Renal pelvis (tissue), 4 donors: ENCODE data around the gene LDHD. TPM values are rescaled to one million over a fixed set of nuclear protein-coding genes. Genes with fewer than 3 reads are reported as not detected.
"Not testable (repeated sequence)": the region's sequence is repeated elsewhere in the genome, so short reads cannot be mapped to it uniquely, and the experiment has no call there.

Experiments used
- DNase-seq: peaks from one replicate; pipeline ENCODE4 v3.0.0-alpha.2; 2013
- polyA plus RNA-seq, 3 donors: library from polyadenylated mRNA; unstranded; fragments of 120-200 nt; gene quantifications; one replicate each; pipeline ENCODE4 v1.2.1, GENCODE V29; 2013; ENCODE audit not compliant: insufficient read length in 3 of 3

The LDHD gene
- polyA plus RNA-seq, 3 donors = 8.4 to 9.4 (median 9.1) TPM

DNA sequence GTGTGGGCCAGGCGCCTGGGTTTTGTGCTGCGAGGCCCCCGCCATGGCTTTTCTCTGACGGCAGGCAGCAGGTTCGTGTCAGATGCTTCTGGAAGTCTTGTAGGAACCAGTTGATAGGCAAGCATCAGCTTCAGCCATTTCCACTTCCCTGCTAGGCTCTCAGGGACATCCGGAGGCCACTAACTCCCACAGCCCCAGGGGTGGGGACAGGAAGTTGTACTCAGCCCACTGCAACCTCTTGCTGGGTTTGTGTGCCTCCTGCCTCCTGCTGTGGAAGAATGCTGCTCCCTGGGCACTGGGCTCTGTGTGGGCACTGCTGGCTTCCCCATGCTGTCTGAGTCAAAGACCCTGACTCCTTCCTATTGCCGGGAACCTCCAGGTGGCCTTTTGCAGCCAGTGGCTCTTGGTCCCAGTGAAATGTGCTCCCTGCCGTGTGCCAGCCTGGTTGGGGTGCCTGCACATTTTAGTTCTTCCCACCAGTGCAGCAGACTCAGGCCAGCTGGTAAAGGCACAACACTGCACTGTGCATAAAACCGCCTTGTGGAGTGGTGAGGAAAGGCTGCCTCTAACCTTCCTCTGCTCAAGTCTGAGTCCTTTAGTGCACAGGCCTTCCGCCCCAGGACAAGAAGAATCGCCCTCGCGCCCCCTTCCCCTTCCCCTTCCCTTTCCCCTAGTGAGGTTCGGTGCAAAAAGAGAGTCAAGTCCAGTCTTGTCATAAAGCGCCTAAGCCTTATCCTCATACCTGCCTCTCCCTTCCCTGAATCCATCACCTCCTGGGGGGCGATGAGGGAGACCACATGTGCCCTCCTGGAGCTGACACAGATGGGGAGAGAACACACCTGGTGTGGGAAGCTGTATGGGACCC lies 16.6 kb downstream of the LDHD start:
- DNase-seq = no peak

DNA sequence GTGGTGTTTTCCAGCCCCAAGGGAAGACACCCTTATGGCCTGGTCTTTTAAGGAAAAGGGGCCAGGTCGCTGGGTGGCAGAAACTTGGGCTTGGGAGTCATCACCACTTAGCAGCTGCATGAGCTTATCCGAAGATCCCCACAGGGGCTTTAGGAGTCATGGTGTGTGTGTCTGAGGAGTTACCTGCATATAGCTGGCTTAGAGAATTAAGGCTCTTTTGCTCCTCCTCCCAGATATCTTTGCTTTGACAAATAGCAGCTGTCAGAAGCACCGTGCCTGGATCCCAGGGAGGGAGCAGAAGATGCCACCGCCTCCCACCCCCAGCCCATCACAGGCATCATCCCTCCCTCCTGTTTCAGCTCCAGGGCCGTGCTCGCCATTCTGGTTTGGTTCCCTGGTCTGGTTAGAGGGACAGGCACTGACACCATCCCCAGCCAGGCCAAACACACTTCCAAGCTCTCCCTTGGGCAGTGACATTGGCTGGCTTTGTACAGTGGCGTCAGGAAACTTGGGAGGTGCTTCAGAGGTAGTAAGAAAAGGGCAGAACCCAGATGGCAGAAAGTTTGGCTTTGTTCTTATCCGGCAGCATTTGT lies 17.4 kb downstream of the LDHD start:
- DNase-seq = no peak

DNA sequence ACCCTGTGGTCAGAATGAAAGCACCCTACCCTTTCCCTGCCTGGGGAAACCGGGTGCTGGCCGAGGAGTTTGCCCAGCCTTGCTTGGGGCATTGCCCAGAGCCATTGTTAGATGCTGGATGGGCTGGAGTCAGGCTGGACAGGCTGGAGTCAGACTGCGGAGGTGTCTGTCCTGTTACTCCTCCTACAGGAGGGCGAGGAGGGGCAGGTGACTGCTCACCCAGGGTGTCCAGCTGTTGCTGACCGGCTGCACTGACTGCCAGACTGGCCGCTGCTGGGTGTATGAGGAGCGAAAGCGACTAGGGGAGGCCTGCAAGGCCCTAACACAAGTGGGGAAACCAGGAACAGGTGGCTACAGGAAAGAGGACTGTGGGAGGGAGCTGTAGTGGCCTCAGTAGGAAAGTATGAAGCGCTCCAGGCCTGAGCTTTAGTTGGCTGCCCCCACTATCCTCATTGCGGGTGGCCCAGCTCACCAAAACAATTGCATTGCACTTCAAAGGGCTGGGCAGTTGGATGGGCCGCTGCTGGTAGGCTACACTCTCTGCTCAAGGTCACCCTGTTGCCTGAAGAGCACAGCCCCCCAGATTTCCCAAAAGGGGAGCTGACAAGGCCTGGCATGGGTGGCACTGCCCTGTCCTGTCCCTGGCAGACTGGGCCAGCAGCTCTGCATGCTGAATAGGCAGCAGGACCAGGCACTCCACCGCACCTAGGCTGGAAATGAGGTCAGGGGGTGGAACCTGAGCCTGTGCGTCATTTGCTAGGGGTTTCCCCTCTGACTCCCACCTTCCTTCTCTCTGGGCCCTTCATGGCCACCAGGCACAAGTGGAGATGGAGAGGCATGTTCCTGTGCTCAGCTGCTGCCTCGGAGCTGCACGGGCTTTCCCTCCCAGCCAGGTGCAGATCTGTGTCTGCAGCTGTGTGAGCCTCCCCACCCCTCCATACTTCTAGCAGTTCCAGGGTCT lies 18.4 kb downstream of the LDHD start:
- no peak for DNase-seq

DNA sequence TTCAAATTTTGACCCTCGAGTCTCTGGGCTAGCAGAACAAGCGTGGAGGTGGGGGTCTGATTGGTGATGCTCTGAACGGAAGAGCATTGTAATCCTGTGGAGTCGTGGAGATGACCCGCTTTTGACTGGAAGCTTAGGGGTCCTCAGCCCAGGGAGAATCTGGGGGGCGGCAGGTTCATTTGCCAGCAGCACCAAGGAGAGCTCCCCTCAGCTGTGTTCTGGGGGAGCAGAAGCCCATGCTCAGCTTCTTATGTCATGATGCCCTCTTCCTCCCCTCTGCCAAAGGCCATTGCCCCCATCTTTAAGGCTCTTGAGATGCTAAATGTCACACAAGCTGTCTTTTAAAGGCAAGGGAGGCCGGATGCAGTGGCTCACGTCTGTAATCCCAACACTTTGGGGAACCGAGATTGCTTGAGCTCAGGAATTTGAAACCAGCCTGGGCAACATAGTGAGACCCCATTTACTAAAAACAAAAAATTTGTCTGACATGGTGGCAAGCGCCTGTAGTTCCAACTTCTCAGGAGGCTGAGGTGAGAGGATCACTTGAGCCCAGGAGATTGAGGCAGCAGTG lies 19.3 kb downstream of the LDHD start:
- no peak for DNase-seq

DNA sequence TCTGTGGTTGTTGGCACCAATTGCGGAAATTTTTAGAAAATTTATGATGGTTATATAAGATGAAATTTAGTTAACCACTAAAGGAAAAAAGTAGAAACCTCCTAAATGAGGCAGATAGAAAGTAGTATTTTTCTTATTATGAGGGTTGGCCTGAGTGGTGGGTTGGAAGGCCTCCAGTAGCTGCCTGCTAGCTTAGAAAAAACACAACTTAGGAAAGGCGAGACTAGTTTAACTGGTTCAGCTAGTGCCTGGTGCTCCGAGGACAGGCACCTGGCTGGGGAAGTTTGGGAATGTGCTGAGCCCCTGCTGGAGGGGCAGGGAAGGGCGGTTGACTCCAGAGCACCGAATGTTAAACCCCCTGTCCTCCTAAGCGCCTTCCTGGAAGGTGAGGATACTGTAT lies 19.9 kb downstream of the LDHD start:
- peak; percentile 35 for DNase-seq

DNA sequence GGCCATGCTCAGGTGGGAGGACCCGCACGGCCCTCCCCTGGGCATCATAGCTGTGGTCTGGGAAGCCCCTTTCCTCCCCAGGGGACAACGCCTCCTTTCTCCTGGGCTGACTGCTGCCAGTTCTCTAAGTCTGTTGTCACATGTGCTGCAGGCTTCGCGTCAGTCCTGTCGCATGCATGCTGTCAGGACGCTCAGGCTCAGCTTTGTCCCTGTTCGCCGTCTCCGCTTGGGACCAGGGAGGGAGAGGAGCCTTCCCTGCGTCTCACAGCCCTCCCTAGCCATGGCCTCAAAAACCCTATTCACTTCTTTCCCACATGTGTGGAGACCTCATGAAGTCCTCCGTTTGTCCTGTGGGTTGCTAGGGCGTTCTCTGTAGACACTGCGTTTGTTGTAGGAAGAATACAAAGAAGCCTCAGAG lies 21.4 kb downstream of the LDHD start:
- DNase-seq = no peak

DNA sequence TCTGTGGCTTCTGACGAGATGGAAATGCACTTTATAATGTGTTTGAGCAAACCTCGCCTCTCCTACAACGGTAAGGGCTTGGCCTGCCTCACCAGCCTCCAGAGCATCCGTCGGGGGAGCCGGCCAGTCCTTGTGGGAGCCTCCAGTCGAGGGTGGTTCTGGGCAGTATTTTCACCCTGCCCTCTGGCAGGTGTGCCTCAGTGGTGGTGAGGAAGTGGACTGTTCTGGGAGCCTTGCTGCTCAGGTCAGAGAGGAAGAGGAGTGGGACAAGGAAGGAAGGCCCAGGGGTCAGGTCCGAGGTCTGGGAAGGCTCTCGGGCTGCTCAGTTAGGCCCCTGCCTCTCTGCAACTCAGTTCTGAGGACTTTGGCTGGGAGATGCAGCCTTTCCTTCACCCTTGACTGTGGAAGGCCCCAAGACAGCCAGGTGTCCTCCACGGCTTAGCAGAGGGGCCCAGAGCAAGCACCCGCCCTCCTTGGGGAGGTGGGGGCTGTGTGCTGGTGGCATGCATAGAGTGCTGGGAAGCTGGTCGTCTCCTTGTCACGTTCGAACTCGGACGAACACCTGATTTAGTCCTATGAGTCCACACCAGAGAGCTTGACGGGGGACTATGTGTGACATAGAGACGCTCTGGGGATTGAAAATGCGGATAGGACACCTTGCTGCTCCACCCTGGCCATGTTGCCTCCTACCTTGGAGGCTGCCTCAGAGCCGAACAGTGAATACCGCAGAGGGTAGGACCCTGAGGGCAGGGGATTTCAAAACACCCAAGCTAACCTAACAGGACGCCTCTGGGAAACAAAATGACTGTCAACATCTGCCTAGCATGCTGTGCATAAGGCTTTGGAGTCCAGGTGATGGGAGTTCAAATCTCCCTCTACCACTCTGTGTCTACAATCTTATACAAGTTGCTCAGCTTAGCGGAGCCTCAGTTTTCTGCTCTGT lies 22.7 kb downstream of the LDHD start:
- no peak for DNase-seq

DNA sequence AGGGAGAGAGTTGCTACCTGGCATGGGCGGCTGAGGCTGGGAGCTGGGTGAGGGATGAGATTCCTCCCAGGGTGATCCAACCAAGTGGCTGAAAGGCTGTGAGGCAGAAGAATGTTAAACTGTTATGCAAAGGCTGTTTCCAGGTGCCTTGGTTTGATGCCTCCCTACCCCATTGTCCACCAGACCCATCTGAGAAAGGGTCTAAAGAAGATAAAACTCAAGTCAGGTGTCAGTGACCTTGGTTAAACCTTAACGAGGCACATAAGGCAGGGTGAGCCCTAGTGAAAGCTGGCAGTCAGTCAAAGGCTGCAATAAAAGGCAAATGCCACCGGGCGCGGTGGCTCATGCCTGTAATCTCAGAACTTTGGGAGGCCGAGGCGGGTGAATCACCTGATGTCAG lies 23.8 kb downstream of the LDHD start:
- DNase-seq = no peak

GRCh38 chr16:75091619-75092018 lies 25.0 kb downstream of the LDHD start:
- DNase-seq = not testable (repeated sequence)

- not testable (repeated sequence) for DNase-seq
Measured at GRCh38 chr16:75090899-75091298, 25.7 kb downstream of the LDHD start.

DNA sequence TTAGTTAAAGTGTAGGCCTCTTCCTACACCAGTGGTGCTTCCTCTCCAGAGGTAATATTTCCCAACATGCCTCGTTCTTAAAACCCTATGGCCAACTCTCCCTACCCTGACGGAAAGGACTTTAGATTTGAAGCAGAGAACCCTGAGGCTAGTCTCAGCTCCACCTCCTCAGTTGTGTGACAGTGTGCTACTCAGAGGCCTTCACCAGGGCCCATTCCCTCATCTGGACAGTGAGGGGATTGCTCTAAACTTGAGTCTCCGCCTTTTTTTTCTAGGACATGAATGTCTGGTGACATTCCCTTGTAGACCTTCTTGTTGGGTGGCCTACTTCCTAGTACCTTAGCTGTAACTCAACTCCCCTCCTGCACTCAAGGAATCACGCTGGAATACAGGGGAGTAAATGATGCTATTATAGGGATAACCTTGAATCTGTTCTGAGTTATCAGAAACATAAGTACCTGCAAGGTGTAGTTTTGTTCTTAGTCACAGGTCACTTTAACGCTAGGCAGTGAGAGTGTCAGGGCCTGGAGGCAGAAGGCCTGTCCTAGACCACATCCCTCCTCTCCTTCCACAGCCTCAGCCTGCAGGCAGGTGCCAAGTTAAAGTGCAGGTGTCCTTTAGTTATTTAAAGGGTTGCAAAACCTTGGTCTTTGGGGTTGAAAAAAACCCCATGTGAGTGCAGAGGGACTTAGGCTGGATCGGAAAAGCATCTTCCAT lies 26.9 kb downstream of the LDHD start:
- DNase-seq = no peak

DNA sequence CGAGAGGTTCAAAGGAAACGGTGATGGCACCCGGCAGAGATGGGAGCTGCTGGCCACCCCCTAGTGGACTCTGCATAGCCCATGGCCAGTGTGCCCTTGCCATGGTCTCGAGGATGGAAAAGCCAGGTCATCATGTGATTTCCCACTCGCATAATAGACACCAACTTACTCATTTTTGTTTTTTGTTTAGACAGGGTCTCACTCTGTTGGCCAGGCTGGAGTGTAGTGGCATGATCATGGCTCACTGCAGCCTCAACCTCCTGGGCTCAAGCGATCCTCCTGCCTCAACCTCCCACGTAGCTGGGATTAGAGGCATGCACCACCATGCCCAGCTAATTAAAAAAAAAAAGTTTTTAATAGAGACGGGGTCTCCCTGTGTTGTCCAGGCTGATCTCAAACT lies 27.6 kb downstream of the LDHD start:
- DNase-seq = no peak

DNA sequence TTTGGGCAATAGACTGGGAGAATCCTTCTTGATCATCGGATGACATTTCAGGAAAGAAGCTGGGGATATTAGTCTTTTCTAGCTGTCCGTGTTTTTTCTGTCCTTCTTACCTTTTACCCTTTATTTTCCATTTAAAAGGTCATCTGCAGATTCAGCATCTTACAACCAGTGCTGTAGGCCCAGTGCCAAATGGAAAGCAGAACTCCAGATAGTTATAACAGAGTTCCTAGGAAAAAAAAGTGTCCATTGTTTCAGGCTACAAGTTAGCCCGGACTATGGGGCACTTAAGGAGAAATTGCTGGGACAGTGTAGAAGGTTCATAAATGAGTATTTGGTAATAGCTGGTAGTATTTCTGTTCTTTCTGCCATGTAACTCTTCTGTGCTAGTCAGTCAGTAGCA lies 28.4 kb downstream of the LDHD start:
- no peak for DNase-seq

DNA sequence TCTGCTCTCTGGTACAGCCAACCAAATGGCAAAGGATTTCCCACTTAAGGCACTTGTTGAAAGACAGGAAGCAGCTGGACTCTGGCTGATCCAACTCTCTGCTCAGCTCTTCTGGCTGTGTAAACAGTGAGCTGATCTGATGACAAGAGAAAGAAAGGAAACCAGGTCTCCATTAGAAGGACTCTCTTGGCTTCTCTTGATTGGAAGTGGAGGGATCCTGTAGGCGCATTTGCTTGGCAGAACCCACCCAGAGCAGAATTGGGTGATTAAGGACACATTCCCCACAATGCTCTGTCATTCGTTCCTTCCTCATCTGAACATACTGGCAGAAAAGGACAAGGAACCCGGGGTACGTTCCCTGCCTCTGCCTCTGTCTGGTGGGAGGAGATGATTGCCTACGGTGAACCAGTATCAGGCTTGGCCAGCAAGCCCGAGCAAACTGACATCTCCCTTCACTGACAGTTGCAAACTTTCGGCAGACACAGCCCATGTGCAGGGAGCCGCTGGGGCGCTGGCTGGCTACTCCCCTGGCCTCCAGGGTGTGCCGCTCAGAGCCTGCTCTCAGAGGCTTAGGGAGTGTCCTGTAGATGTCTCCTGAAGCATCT lies 29.1 kb downstream of the LDHD start:
- DNase-seq = no peak

DNA sequence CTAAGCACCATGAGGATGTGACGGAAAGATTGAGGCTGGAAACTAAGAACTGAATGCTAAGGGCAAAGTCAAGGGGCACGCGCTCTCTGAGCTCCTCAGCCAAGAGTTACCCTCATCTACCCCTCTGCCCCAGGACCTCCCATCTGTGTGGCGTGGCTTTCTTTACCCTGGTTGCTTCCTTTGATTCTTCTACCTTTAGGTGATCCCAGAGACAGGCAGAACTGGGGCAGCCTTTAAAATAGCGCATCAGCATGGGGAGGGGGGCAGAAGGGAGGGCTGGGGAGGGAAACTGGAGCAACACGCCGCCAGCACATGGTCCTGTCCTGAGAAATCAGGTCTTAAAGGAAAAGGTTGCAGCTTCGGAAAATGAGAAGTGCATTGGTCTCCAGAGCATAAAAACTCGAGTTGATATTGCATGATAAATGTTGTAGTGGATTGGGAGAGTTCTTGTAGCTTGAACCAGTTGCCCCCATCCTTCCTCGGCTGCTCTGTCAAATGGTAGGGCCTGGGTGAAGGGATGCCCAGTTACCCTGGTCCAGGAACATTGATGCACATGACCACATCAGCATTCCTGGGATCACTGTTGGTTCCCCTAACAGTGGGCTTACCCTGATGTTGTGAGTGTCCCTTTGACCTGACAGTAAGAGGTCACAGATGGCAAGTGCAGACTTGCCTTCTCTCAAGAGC lies 29.7 kb downstream of the LDHD start:
- no peak for DNase-seq

GRCh38 chr16:75086281-75086680 lies 30.3 kb downstream of the LDHD start:
- DNase-seq = no peak

DNA sequence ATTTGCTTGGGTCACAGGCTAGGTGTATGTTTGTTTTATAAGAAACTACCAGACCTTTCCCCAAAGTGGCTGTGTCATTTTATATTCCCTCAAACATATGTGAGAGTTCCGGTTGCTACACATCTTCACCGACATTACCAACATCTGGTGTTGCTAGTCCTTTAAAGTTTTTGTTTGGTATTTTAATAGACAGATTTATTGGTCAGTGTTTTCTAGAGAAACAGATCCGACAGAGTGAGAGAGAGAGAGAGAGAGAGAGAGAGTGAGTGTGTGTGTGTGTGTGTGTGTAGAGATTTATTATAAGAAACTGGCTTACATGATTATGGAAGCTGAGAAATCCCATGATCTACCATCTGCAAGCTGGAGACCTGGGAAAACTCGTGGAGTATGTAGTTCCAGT lies 31.0 kb downstream of the LDHD start:
- DNase-seq = no peak

GRCh38 chr16:75083813-75084212 lies 32.8 kb downstream of the LDHD start:
- no peak for DNase-seq
